Kidney (tissue), 14 donors: ENCODE measurements around the gene FBXO5. TPM values are rescaled to one million over a fixed set of nuclear protein-coding genes. Genes with fewer than 3 reads are reported as not detected.

Experiments used
- DNase-seq, 5 donors: peaks; one replicate each; pipeline ENCODE4 v3.0.0-alpha.2; 2013 to 2020
- FAIRE-seq: peaks from 2 replicates; lab custom pipeline; 2012; peaks lifted over from hg19 to GRCh38; lab: Jason Lieb, UNC
- H3K27ac ChIP-seq, 2 donors: one replicate each; pipeline ENCODE4 v1.7.0; 2013; ENCODE audit warnings: low read depth in 2 of 2, low read length in 2 of 2, inconsistent platforms in 1 of 2
- H3K27me3 ChIP-seq: one replicate; pipeline ENCODE4 v1.7.1; 2013; ENCODE audit warnings: low read length, inconsistent platforms; ENCODE audit not compliant: control insufficient read depth, insufficient read depth
- H3K36me3 ChIP-seq, 3 donors: one replicate each; pipeline versions ENCODE4 v1.7.0 to v1.7.1; 2013; ENCODE audit warnings: low read length in 3 of 3, control low read depth in 1 of 3, inconsistent platforms in 1 of 3; ENCODE audit not compliant: insufficient read depth in 3 of 3, control insufficient read depth in 2 of 3
- H3K4me1 ChIP-seq, 3 donors: one replicate each; pipeline versions ENCODE4 v1.7.0 to v1.7.1; 2013; ENCODE audit warnings: low read length in 3 of 3, inconsistent platforms in 1 of 3, low read depth in 1 of 3; ENCODE audit not compliant: control insufficient read depth in 2 of 3, insufficient read depth in 2 of 3
- H3K4me3 ChIP-seq, 3 donors: one replicate each; pipeline versions ENCODE4 v1.7.0 to v1.8.1; 2013; ENCODE audit warnings: low read length in 3 of 3, control low read depth in 1 of 3, inconsistent platforms in 1 of 3
- H3K9ac ChIP-seq, 3 donors: one replicate each; pipeline versions ENCODE4 v1.7.0 to v1.7.1; 2013; ENCODE audit warnings: low read length in 3 of 3, control low read depth in 1 of 3, inconsistent platforms in 1 of 3
- H3K9me3 ChIP-seq, 3 donors: one replicate each; pipeline versions ENCODE4 v1.7.0 to v1.7.1; 2013; ENCODE audit warnings: low read length in 3 of 3, control low read depth in 1 of 3, inconsistent platforms in 1 of 3; ENCODE audit not compliant: control insufficient read depth in 2 of 3, insufficient read depth in 1 of 3
- intact Hi-C: fragments of 100-400 bp; cut with DNase I; formaldehyde crosslinking; loops from one replicate; pipeline ENCODE4 v1.11.1; 2022
- polyA plus RNA-seq: library from polyadenylated mRNA; stranded (reverse); fragments of 350-450 nt; fragmentation: Illumina TruSeq; extraction: RNeasy Lipid Tissue Mini Kit (QIAGEN cat#74804); gene quantifications from one replicate; pipeline ENCODE4 v1.2.3, GENCODE V29; 2014; ENCODE audit warnings: low read depth, low replicate concordance; ENCODE audit not compliant: insufficient read depth
- total RNA-seq: library from RNA; stranded (reverse); fragmentation: NEBNext Ultra II Directional; extraction: Animal tissue kit (Norgen Biotek cat#: 25700); gene quantifications from one replicate; pipeline ENCODE4 v1.2.1, GENCODE V29; 2021
- TF ChIP-seq, protein P1 (sequence below): IDR thresholded peaks from 3 replicates; pipeline ENCODE4 v1.5.1; 2012; ENCODE audit warnings: mild to moderate bottlenecking, moderate library complexity, borderline replicate concordance; ENCODE audit not compliant: insufficient read depth; ENCODE audit errors: extremely low read depth
- donor health status: control.
- donor health status: control.
- donor health status: control.
- donor health status: control.
- donor health status: control.
- donor health status: DM: yes; HTN: yes; CAD: no.
- donor health status: Normal renal cell carcinoma (clear cell type).

FBXO5 gene
- total and polyA plus RNA-seq, 2 donors from 2014 or later = 1.8 to 4.5 TPM

DNA sequence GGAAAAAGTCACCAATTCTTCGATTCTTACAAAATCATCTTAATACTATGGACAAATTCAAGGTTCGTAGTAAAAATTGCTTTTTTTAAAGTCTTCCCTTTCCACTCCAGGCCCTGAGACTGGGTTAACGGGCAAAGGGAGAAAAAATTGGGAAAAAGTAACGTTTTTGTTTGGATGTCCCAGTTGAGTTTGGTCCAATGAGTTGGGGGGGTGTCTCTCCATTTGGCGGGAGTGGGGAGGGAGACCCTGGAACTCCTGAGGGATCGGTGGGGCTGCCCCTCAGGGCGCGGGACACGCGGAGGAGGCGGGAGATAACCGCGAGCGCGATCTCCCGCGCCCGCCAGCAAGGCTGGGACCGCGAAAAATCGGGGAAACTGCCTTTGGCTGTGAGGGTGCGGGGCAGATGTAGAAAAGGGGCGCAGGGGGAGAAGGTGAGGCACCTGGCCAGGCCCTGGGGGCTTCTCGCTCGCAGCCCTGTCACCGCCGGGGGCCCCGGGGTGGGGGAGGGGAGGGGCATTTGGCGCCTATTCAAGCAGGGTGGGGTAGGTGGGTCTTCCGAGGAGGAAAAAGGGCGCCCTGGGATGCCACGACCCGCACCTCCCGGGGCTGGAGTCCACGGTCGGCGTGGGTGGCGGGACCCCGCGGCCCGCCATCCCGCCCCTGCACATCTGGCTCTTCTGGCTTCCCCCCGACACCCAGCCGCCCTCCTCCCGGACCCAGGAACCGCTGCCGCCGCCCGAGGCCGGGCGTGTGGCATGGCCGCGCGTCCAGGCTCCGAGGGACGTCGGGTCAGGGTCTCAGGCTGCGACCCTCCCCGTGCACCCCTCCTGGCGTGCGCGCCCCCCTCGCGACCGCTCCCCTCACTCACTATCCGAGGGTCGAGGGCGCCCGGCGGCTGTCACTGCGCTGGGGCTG, 595 bp downstream of the FBXO5 start:
- FAIRE-seq = no peak
- peak overlapping the region in 1 of 3 donors; percentile 30 for H3K9ac ChIP-seq
- peak in 4 of 5 donors; percentile 25 to 82 (median 58) for DNase-seq

DNA sequence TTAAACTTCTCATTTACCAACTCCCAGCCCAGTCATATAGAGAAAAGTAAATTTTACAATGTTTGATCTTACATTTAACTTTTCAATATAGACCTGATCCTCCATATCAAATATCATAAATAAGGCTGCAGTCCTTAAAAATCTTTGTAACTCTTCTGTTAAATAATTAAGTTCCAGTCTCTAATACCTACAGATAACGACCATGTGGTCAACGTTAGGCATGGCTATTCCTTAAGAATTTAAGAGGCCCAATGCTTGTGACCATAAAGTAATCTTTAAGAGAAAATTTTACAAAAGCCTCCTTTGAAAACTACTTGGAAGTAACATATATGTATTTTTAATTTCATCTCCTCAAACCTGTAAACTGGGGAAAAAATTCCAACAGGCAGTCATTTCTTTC, 1.6 kb downstream of the FBXO5 start:
- Histone ChIP-seq H3K36me3 (no peaks in the 10 kb centered on the region), H3K27me3 (no peaks in the 10 kb centered on the region), H3K27ac (no peak overlapping the region), H3K9me3 (no peaks in the 10 kb centered on the region), H3K9ac (no peak overlapping the region), H3K4me3 (no peak overlapping the region), H3K4me1 (peaks cover 0 to 12% (median 6%) of the 10 kb centered on the region in 3 donors)
- FAIRE-seq = no peak
- TF ChIP-seq, protein P1, sequence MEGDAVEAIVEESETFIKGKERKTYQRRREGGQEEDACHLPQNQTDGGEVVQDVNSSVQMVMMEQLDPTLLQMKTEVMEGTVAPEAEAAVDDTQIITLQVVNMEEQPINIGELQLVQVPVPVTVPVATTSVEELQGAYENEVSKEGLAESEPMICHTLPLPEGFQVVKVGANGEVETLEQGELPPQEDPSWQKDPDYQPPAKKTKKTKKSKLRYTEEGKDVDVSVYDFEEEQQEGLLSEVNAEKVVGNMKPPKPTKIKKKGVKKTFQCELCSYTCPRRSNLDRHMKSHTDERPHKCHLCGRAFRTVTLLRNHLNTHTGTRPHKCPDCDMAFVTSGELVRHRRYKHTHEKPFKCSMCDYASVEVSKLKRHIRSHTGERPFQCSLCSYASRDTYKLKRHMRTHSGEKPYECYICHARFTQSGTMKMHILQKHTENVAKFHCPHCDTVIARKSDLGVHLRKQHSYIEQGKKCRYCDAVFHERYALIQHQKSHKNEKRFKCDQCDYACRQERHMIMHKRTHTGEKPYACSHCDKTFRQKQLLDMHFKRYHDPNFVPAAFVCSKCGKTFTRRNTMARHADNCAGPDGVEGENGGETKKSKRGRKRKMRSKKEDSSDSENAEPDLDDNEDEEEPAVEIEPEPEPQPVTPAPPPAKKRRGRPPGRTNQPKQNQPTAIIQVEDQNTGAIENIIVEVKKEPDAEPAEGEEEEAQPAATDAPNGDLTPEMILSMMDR = no peak
- intact Hi-C loops = no loop called here
- peak in 1 of 5 donors; percentile 16 for DNase-seq

More for the DNA sequence above, 595 bp downstream of the FBXO5 start:
- peak overlapping the region; percentile 56 to 99 (median 63) for H3K4me3 ChIP-seq
- peaks cover 0 to 12% (median 6%) of the 10 kb centered on the region in 3 donors for H3K4me1 ChIP-seq
- no peak overlapping the region for H3K27ac ChIP-seq
- H3K27me3 ChIP-seq = no peaks in the 10 kb centered on the region
- H3K36me3 ChIP-seq = no peaks in the 10 kb centered on the region
- no peaks in the 10 kb centered on the region for H3K9me3 ChIP-seq
- TF ChIP-seq, protein P1 = no peak
- intact Hi-C loops = no loop called here

DNA sequence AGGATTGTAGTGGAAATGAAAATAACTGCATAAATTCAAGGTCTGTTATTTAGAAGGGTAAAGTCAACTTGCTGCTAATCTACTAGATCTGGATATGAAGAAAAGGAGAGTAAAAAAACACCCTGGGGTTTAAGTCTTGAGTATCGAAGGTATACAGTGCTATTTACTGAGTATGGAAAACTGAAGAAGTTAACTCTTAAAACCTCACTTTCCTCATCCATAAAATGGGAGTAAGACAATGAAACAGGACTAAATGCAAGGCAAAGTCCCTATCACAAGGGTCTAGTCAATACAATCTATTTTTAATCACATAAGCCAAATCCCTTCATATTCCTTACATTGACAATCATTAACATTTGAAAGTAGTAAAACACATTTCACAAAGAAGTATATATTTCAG, 2.2 kb downstream of the FBXO5 start:
- Histone ChIP-seq H3K4me3 (no peak overlapping the region), H3K27ac (no peak overlapping the region), H3K27me3 (no peaks in the 10 kb centered on the region), H3K9ac (no peak overlapping the region), H3K36me3 (no peaks in the 10 kb centered on the region), H3K4me1 (peaks cover 0 to 12% (median 6%) of the 10 kb centered on the region in 3 donors), H3K9me3 (no peaks in the 10 kb centered on the region)
- FAIRE-seq = no peak
- TF ChIP-seq, protein P1 = no peak
- intact Hi-C loops = no loop called here
- no peak for DNase-seq
